Activated T-cell treated with anti-CD3 and anti-CD28 coated beads, Interleukin-2, amount 50 U/mL, for 72 hours (primary cell): ENCODE data around the gene CEACAM8. TPM values are rescaled to one million over a fixed set of nuclear protein-coding genes. Genes with fewer than 3 reads are reported as not detected.

Source experiments
- ATAC-seq, 2 donors: fragments of 150-1000 bp; cut with Tn5 transposase; replicated peaks in 1 of 2; 2 replicates each; pipeline ENCODE4 v1.10.0; 2021; ENCODE audit warnings: moderate library complexity in 2 of 2, mild to moderate bottlenecking in 1 of 2
- DNase-seq, 2 donors: peaks; one replicate each; pipeline ENCODE4 v3.0.0; 2021 to 2022; ENCODE audit warnings: mixed read lengths in 1 of 2
- H3K27ac Mint-ChIP-seq: one replicate; pipeline ENCODE4 v1.8.0; 2022; ENCODE audit warnings: mild to moderate bottlenecking, moderate library complexity, mixed read lengths
- H3K27me3 Mint-ChIP-seq: one replicate; pipeline ENCODE4 v1.8.0; 2022; ENCODE audit warnings: low read depth, mixed read lengths
- H3K36me3 Mint-ChIP-seq, 2 donors: one replicate each; pipeline ENCODE4 v1.8.0; 2022; ENCODE audit warnings: mixed read lengths in 2 of 2, mild to moderate bottlenecking in 1 of 2; ENCODE audit not compliant: insufficient read depth in 2 of 2
- H3K4me1 Mint-ChIP-seq: one replicate; pipeline ENCODE4 v1.8.0; 2022; ENCODE audit warnings: low read depth, mixed read lengths
- H3K4me3 Mint-ChIP-seq, 2 donors: one replicate each; pipeline ENCODE4 v1.8.0; 2022; ENCODE audit warnings: mild to moderate bottlenecking in 2 of 2, mixed read lengths in 2 of 2, moderate library complexity in 2 of 2
- H3K9me3 Mint-ChIP-seq, 2 donors: one replicate each; pipeline ENCODE4 v1.8.0; 2022; ENCODE audit warnings: mixed read lengths in 2 of 2
- total RNA-seq, 2 donors: library from RNA; stranded (reverse); gene quantifications; one replicate each; pipeline ENCODE4 v1.2.3, GENCODE V29; 2022

The CEACAM8 gene
- total RNA-seq, 2 donors from 2014 or later, result not detected

DNA sequence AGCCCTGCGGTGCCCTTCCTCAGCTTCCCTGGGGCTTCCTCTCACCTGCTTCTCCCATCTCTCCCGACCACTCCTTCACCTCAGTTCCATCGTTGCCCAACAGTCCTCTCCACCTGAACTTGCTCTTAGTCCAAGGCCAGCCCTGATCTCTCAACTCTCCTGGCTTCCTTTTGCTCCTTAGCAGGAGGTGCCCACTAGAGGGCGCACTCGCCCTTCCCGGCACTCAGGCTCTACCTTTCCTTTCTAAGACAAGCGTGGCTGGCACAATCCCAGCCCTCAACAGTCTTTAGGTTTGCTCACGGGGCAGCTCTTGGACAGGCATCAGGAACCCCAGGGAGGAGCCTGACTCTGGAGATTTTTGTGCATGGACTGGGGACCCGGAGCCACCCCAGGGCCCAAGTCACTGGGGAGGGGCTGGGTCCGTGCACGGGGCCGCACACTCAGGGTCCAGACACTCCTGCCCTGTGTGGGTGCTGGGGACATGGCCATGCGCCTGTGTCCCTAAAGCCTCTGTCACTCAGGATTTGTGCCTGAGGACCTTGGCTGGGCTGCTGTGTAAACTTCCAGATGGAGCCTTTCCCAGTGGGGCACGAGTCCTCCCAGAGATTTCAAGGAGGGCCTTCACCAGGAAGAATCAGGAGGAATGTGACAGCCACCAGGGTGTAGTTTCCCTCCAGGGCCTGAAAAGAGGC, 12.1 kb upstream of the CEACAM8 start:
- H3K9me3 Mint-ChIP-seq, result no peaks in the 10 kb centered on the region
- no peak overlapping the region for H3K27ac Mint-ChIP-seq
- H3K4me3 Mint-ChIP-seq, result no peak overlapping the region
- peaks cover 10% of the 10 kb centered on the region for H3K4me1 Mint-ChIP-seq
- H3K36me3 Mint-ChIP-seq, result no peaks in the 10 kb centered on the region
- peaks cover 36% of the 10 kb centered on the region for H3K27me3 Mint-ChIP-seq
- DNase-seq (peak; percentile 71 to 82), ATAC-seq (peak; percentile 50 to 68)

DNA sequence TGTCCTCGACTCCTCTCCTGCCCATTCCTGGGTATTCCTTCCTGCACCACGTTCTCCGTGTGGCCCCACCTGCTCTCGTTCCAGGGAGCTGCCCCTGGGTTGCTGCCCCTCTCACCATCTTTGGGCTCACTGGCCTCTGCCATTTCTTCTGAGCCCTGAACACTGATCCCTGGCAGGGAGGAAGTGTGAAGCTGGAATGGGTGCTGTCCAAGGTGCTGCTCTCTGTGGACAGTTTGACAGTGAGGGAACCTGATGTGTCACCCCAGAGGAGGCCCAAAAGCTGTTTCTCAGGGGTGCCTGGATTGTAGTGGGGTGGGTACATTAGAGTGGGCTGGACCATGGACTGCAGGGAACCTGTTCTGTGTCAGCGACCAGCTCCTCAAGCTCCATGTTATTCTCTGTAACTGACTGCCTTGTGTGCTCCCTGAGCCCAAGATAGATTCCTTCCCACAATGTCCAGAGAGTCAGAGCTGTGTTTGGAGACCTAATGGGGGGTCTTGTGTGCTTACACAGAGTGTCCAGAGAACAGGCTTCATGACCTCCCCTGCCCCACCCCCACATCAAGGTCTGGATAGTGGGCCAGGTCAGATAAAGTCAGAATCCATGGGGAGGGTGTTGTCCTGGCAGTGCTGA, 7.2 kb upstream of the CEACAM8 start:
- Mint-ChIP-seq H3K4me1 (peaks cover 4% of the 10 kb centered on the region), H3K9me3 (no peaks in the 10 kb centered on the region), H3K27ac (no peak overlapping the region), H3K27me3 (peaks cover 53% of the 10 kb centered on the region), H3K36me3 (no peaks in the 10 kb centered on the region), H3K4me3 (no peak overlapping the region)
- ATAC-seq (no peak), DNase-seq (peak in 1 of 2 donors; percentile 10)

GRCh38 chr19:42596391-42597072, 1.8 kb upstream of the CEACAM8 start:
- no peaks in the 10 kb centered on the region for H3K36me3 Mint-ChIP-seq
- no peaks in the 10 kb centered on the region for H3K9me3 Mint-ChIP-seq
- H3K27ac Mint-ChIP-seq, result no peak overlapping the region
- peak; percentile 39 to 49 for ATAC-seq
- no peak overlapping the region for H3K4me3 Mint-ChIP-seq
- H3K27me3 Mint-ChIP-seq, result peaks cover 25% of the 10 kb centered on the region
- DNase-seq, result peak; percentile 41 to 56
- H3K4me1 Mint-ChIP-seq, result no peaks in the 10 kb centered on the region

- ATAC-seq (no peak), DNase-seq (no peak)
- Mint-ChIP-seq H3K27ac (no peak overlapping the region), H3K9me3 (no peaks in the 10 kb centered on the region), H3K4me3 (no peak overlapping the region), H3K27me3 (peaks cover 25% of the 10 kb centered on the region), H3K36me3 (no peaks in the 10 kb centered on the region), H3K4me1 (no peaks in the 10 kb centered on the region)
These were observed 937 bp upstream of the CEACAM8 start for GRCh38 chr19:42595550-42596172.

GRCh38 chr19:42589792-42590191, 4.9 kb downstream of the CEACAM8 start:
- ATAC-seq, result no peak
- Mint-ChIP-seq H3K27ac (no peak overlapping the region), H3K4me3 (no peak overlapping the region), H3K36me3 (no peaks in the 10 kb centered on the region), H3K4me1 (no peaks in the 10 kb centered on the region), H3K27me3 (peaks cover 12% of the 10 kb centered on the region), H3K9me3 (no peaks in the 10 kb centered on the region)
- no peak for DNase-seq

GRCh38 chr19:42584466-42584865, 10.3 kb downstream of the CEACAM8 start:
- H3K27me3 Mint-ChIP-seq, result peaks cover 22% of the 10 kb centered on the region

GRCh38 chr19:42577016-42577415, 17.7 kb downstream of the CEACAM8 start:
- no peak overlapping the region for H3K4me3 Mint-ChIP-seq
- no peaks in the 10 kb centered on the region for H3K9me3 Mint-ChIP-seq
- DNase-seq, result no peak
- no peaks in the 10 kb centered on the region for H3K36me3 Mint-ChIP-seq
- ATAC-seq, result no peak
- H3K4me1 Mint-ChIP-seq, result no peaks in the 10 kb centered on the region
- peaks cover 20% of the 10 kb centered on the region for H3K27me3 Mint-ChIP-seq
- no peak overlapping the region for H3K27ac Mint-ChIP-seq

More at GRCh38 chr19:42584466-42584865, 10.3 kb downstream of the CEACAM8 start:
- Mint-ChIP-seq H3K27ac (no peak overlapping the region), H3K4me3 (no peak overlapping the region), H3K36me3 (no peaks in the 10 kb centered on the region), H3K9me3 (no peaks in the 10 kb centered on the region), H3K4me1 (no peaks in the 10 kb centered on the region)
- DNase-seq (no peak), ATAC-seq (no peak)

- no peak overlapping the region for H3K27ac Mint-ChIP-seq
- no peak overlapping the region for H3K4me3 Mint-ChIP-seq
- H3K36me3 Mint-ChIP-seq, result no peaks in the 10 kb centered on the region
- peaks cover 20% of the 10 kb centered on the region for H3K27me3 Mint-ChIP-seq
- no peak for DNase-seq
- no peaks in the 10 kb centered on the region for H3K4me1 Mint-ChIP-seq
- no peak for ATAC-seq
- no peaks in the 10 kb centered on the region for H3K9me3 Mint-ChIP-seq
These were observed 18.5 kb downstream of the CEACAM8 start for GRCh38 chr19:42576241-42576640.

DNA sequence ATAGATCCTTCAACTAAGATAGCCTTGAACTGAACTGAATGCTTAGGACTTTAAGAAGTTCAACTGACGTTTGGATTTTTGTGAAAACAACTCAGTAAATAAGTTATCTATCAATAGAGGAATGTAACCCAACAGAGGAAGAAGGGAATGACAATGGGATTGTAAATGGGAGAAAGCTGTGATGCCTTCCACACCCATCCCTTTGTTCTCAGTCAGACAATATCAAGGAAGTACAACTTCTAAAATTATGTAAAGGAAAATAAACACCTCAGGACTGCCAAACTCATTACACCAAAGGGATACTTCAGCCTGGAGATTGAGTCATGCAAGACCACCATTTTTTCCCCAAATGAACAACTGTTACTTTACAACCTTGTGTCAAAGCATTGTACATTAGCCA, 21.1 kb downstream of the CEACAM8 start:
- no peaks in the 10 kb centered on the region for H3K36me3 Mint-ChIP-seq
- DNase-seq (no peak), ATAC-seq (no peak)
- H3K4me3 Mint-ChIP-seq, result no peak overlapping the region
- peaks cover 24% of the 10 kb centered on the region for H3K27me3 Mint-ChIP-seq
- no peaks in the 10 kb centered on the region for H3K4me1 Mint-ChIP-seq
- no peaks in the 10 kb centered on the region for H3K9me3 Mint-ChIP-seq
- H3K27ac Mint-ChIP-seq, result no peak overlapping the region

DNA sequence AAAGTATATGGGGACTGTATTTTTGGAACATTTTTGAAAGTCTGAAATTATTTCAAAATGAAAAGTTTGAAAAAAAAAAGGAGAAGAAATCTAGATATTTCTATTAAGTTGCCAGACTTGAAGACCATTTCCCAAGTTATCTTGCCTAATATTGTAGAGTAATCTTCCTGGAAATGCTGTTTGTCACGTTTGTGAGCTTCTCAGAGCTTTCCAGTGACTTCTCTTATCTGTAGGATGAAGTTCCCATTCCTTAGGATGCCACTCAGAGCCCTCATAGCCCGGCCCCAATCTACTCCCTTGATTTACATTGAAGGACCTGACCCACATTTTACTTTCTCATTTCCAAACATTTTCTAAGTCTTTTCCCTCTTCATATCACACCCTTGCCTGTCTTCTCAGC, 23.6 kb downstream of the CEACAM8 start:
- Mint-ChIP-seq H3K4me1 (peaks cover 7% of the 10 kb centered on the region), H3K27ac (no peak overlapping the region), H3K4me3 (no peak overlapping the region), H3K27me3 (peaks cover 26% of the 10 kb centered on the region), H3K9me3 (no peaks in the 10 kb centered on the region), H3K36me3 (no peaks in the 10 kb centered on the region)
- no peak for DNase-seq
- ATAC-seq, result no peak

DNA sequence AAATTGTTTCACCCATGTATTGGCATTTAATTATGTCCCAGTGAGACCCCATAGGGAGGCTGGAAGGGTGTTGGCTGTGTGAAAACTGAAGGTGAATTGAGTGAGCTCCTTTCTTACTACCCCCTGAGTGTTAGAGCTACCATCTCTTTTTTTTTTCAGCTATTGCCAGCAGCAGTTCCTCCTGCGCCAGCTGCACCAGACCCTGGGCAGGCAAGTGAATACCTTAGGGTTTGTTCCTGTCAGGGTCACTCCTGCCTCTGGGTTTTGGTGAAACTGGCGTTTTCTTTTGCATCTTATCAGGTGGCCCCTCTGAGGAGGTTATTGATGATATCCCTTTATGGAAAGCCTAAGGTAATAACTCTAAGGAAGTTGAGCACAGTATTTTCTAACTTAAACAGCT, 25.5 kb downstream of the CEACAM8 start:
- Mint-ChIP-seq H3K27me3 (peaks cover 26% of the 10 kb centered on the region), H3K4me1 (peaks cover 7% of the 10 kb centered on the region), H3K36me3 (no peaks in the 10 kb centered on the region), H3K4me3 (no peak overlapping the region), H3K9me3 (no peaks in the 10 kb centered on the region), H3K27ac (no peak overlapping the region)
- ATAC-seq, result no peak
- no peak for DNase-seq

- no peaks in the 10 kb centered on the region for H3K36me3 Mint-ChIP-seq
- DNase-seq (no peak), ATAC-seq (no peak)
- H3K4me1 Mint-ChIP-seq, result peaks cover 7% of the 10 kb centered on the region
- H3K9me3 Mint-ChIP-seq, result no peaks in the 10 kb centered on the region
- peaks cover 20% of the 10 kb centered on the region for H3K27me3 Mint-ChIP-seq
- H3K4me3 Mint-ChIP-seq, result no peak overlapping the region
- H3K27ac Mint-ChIP-seq, result no peak overlapping the region
These were observed 26.7 kb downstream of the CEACAM8 start for GRCh38 chr19:42568006-42568405.

- Mint-ChIP-seq H3K27me3 (peaks cover 19% of the 10 kb centered on the region), H3K4me3 (no peak overlapping the region), H3K4me1 (peaks cover 7% of the 10 kb centered on the region), H3K27ac (no peak overlapping the region), H3K9me3 (no peaks in the 10 kb centered on the region), H3K36me3 (no peaks in the 10 kb centered on the region)
- DNase-seq (no peak), ATAC-seq (no peak)
These were observed 27.2 kb downstream of the CEACAM8 start for GRCh38 chr19:42567567-42567966.
